Ovary (tissue), 3 donors: ENCODE results near the gene DESI1.

ENCODE experiments used
- POLR2A ChIP-seq: fragments of 450-650 bp; IDR thresholded peaks from one replicate; pipeline ENCODE4 v1.6.1; 2017; ENCODE audit warnings: antibody characterized with exemption, mild to moderate bottlenecking, moderate library complexity
- TF ChIP-seq, protein P1 (sequence below), 3 donors: fragments of 450-650 bp in 2 of 3; fragments of 200-600 bp in 1 of 3; IDR thresholded peaks; one replicate each; pipeline versions ENCODE4 v1.5.1 to v1.8.0; 2016 to 2022; ENCODE audit warnings: antibody characterized with exemption in 3 of 3, mild to moderate bottlenecking in 1 of 3
- donor health status: DM: no; HTN: no; CAD: no.

DNA sequence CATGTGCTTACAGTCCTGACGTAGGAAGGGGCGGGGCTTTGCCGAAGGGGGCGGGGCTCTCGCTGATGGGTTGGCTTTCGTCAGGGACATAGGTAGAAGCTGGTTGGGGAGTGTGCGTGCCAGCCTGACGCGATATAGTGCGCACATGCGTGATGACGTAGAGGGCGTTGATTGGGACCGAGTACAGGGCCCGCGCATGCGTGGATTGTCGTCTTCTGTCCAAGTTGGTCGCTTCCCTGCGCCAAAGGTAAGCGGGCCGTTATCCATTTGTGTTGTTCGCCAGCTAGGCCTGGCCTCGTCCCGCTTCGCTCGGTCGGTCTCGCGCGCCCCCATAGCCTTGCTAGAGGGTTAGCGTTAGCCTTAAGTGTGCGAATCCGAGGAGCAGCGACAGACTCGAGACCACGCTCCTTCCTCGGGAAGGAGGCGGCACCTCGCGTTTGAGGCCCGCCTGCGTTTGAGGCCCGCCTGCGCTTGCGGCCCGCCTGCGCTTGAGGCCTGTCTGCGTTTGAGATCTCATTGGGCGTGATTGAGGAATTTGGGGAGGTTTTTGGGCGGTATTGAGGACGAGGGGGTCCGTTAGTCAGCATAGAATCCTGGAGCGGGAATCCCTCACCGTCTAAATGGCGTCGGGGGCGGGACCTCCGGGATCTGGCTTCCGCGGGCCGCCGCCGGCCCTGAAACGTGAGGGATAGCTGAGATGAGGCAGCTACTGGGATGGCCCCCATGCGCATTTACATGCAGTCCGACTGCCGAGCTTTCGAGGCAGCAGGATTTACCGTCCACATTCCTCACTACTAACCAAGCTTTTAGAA is 462 bp upstream of the DESI1 start, which contains the start of gene XRCC6:
- TF ChIP-seq, protein P1, sequence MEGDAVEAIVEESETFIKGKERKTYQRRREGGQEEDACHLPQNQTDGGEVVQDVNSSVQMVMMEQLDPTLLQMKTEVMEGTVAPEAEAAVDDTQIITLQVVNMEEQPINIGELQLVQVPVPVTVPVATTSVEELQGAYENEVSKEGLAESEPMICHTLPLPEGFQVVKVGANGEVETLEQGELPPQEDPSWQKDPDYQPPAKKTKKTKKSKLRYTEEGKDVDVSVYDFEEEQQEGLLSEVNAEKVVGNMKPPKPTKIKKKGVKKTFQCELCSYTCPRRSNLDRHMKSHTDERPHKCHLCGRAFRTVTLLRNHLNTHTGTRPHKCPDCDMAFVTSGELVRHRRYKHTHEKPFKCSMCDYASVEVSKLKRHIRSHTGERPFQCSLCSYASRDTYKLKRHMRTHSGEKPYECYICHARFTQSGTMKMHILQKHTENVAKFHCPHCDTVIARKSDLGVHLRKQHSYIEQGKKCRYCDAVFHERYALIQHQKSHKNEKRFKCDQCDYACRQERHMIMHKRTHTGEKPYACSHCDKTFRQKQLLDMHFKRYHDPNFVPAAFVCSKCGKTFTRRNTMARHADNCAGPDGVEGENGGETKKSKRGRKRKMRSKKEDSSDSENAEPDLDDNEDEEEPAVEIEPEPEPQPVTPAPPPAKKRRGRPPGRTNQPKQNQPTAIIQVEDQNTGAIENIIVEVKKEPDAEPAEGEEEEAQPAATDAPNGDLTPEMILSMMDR (IDR thresholded peaks at IDR 0.05) = no peak
- peak; percentile 98 for TF ChIP-seq POLR2A
